NB4 (cell line): Measurements from ENCODE around the gene ATXN7L3B.
A peak's percentile ranks its signal among the peaks of the same experiment; 100 is the strongest.

Source experiments
- DNase-seq: peaks from one replicate; pipeline ENCODE4 v3.0.0; 2010; ENCODE audit warnings: low read depth
- H3K4me3 ChIP-seq: one replicate; pipeline ENCODE4 v1.5.1; 2011; ENCODE audit warnings: mild to moderate bottlenecking, low read depth, low read length, moderate library complexity
- MYC ChIP-seq: IDR thresholded peaks from 2 replicates; pipeline ENCODE4 v1.6.1; 2011; ENCODE audit warnings: low read depth, low read length
- POLR2A ChIP-seq: IDR thresholded peaks from 2 replicates; pipeline ENCODE4 v1.6.1; 2011; ENCODE audit warnings: mild to moderate bottlenecking; ENCODE audit not compliant: insufficient read length; ENCODE audit errors: extremely low read depth
- TF ChIP-seq, protein P1 (sequence below): IDR thresholded peaks from 2 replicates; pipeline ENCODE4 v1.6.1; 2011; ENCODE audit warnings: low read depth, low read length
- TF ChIP-seq, protein P2 (sequence below): IDR thresholded peaks from one replicate; pipeline ENCODE4 v1.5.1; 2012; ENCODE audit warnings: low read depth, low read length

The ATXN7L3B gene

GRCh38 chr12:74537707-74538385 lies at the start of gene ATXN7L3B:
Gene ATXN7L3B (plus strand): TSS chr12:74537835. CDS start chr12:74538113, 278 bp downstream.
- peak; percentile 95 for DNase-seq
- peak within 1 kb of the TSS; percentile 94 for H3K4me3 ChIP-seq
- TF ChIP-seq, protein P1, sequence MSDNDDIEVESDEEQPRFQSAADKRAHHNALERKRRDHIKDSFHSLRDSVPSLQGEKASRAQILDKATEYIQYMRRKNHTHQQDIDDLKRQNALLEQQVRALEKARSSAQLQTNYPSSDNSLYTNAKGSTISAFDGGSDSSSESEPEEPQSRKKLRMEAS = 0 out of 2 replicates have a peak, but pooled peaks have one; percentile 3
- TF ChIP-seq MYC (peak; percentile 17; the same call in 1 of the 2 replicates), POLR2A (peak; percentile 75)
- TF ChIP-seq, protein P2, sequence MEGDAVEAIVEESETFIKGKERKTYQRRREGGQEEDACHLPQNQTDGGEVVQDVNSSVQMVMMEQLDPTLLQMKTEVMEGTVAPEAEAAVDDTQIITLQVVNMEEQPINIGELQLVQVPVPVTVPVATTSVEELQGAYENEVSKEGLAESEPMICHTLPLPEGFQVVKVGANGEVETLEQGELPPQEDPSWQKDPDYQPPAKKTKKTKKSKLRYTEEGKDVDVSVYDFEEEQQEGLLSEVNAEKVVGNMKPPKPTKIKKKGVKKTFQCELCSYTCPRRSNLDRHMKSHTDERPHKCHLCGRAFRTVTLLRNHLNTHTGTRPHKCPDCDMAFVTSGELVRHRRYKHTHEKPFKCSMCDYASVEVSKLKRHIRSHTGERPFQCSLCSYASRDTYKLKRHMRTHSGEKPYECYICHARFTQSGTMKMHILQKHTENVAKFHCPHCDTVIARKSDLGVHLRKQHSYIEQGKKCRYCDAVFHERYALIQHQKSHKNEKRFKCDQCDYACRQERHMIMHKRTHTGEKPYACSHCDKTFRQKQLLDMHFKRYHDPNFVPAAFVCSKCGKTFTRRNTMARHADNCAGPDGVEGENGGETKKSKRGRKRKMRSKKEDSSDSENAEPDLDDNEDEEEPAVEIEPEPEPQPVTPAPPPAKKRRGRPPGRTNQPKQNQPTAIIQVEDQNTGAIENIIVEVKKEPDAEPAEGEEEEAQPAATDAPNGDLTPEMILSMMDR = no peak

DNA sequence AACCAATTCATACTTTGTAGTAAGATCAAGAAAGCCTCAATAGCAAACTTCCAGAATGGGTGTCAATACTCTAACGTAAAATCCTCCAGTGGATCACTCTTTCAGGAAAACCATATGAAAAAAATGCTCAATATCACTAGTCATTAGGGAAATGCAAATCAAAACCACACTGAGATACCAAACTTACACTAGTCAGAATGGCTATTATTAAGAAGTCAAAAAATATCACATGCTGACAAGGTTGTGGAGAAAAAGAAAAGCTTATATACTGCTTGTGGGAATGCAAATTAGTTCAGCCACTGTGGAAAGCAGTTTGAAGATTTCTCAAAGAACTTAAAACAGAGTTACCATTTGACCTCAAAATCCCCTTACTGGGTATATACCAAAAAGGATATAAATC lies 49.5 kb upstream of the ATXN7L3B start:
- no peak overlapping the region for H3K4me3 ChIP-seq

DNA sequence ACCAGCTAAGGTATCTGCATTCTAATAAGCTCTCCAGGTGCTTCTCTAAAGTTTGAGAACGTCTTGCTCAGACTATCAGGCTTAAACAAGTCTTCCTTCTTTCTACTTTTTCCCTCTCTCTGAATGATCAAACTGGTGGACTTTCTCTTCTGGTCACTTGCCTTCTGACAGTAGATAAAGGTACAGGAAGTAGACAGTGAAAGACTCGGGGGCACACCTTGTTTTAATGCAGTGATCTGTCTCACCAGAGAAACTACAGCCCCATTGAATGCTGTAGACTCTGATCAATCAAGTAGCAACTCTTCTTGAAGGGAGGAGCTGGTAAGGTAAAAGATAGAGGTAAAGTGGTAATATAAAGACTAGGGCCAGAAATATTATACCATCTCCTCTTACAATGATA lies 48.1 kb upstream of the ATXN7L3B start:
- H3K4me3 ChIP-seq = no peak overlapping the region
- TF ChIP-seq, protein P2 = no peak
- TF ChIP-seq, protein P1 = no peak
- TF ChIP-seq MYC (no peak), POLR2A (no peak)
- DNase-seq = no peak

More for the DNA sequence above, 49.5 kb upstream of the ATXN7L3B start:
- TF ChIP-seq POLR2A (no peak), MYC (no peak)
- TF ChIP-seq, protein P2 = no peak
- TF ChIP-seq, protein P1 = no peak
- no peak for DNase-seq

GRCh38 chr12:74490390-74491064 lies 47.1 kb upstream of the ATXN7L3B start:
- DNase-seq = peak; percentile 3
- H3K4me3 ChIP-seq = no peak overlapping the region
- TF ChIP-seq, protein P2 = no peak
- TF ChIP-seq, protein P1 = no peak
- TF ChIP-seq POLR2A (no peak), MYC (no peak)

- TF ChIP-seq, protein P2 = no peak
- TF ChIP-seq POLR2A = no peak
- TF ChIP-seq, protein P1 = no peak
- TF ChIP-seq MYC = no peak
- no peak overlapping the region for H3K4me3 ChIP-seq
- no peak for DNase-seq
These were observed 46.3 kb upstream of the ATXN7L3B start for GRCh38 chr12:74491374-74491773.
